Measurements from ENCODE around the gene C2orf76. TPM values are rescaled to one million over a fixed set of nuclear protein-coding genes. Genes with fewer than 3 reads are reported as not detected.
"Not testable (repeated sequence)": the region's sequence is repeated elsewhere in the genome, so short reads cannot be mapped to it uniquely, and the experiment has no call there.

C2orf76 gene
- total and polyA plus RNA-seq, 12 donors = 2.2 to 47.4 (median 16.9) TPM

DNA sequence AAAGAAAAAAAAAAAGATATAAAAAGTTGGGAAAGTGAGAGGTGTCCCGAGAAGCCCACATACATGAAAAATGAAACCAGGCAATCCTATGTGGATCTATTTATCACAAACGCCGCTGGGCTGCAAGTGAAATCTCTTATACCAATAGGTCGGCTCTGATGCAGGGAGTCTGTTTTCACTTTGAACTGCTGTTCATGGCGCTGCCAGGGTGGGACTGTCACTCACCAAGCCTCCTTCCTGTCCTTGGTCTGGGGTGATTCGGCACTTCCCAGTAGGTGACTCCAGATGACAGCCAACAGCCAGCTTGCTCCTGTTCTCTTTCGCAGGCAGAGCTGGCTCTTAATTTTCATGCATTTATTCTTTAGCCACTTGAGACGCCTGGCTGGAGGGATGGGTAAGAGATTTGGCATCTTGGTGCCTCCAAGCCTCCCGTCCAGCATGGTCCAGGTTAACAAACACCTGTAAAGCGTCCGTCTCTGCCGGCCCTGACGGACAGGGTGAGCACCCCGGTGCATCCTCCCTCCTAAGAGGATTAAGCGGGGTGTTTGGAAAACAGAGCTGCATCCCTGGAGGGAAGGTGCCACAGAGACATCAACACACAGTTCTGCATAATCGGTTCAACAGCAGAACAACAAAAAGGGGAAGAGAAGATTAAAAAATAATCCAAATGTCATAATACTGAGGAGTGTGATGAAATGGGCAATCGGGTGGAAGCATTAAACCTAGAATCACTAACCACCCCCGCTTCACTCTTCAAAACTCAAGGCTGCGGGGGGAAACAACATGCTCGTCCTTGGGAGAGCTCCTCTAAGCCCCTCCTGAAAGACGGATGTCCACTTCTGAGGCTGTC, 84.3 kb downstream of the C2orf76 start:
- 76 to 82% (median 80%) methylated on average over 12 to 21 of the region's 21 CpGs for WGBS, 4 donors
- H3K4me3 ChIP-seq = no peak overlapping the region
- intact Hi-C loops (cut with DNase I) = no loop called here
- no peak for TF ChIP-seq CTCF (IDR thresholded peaks at IDR 0.05)
- TF ChIP-seq POLR2A (IDR thresholded peaks at IDR 0.05) = no peak
- H3K27me3 ChIP-seq = no peaks in the 10 kb centered on the region
- H3K9me3 ChIP-seq (replicated peaks in 1 of 3) = no peaks in the 10 kb centered on the region
- H3K36me3 ChIP-seq (replicated peaks in 1 of 2) = no peaks in the 10 kb centered on the region
- H3K27ac ChIP-seq = peak overlapping the region in 3 of 5 donors; percentile 7 to 81 (median 41)
- no peak for DNase-seq
- H3K4me1 ChIP-seq (replicated peaks in 1 of 2) = no peaks in the 10 kb centered on the region

DNA sequence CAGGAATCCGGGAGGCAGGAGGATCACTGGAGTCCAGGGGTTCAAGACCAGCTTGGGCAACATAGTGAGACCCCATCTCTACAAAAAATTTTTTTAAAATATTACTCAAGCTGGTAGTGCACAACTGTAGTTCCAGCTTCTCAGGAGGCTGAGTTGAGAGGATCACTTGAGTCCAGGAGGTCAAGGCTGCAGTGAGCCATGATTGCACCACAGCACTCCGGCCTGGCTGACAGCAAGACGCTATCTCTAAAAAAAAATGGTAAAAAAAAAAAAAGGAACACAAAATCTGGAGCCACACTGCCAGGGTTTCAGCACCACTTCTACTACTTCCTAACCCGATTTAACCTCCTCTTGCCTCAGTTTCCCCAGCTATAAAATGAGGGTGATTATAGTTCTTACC, 86.0 kb downstream of the C2orf76 start:
- no peak for DNase-seq
- intact Hi-C loops (cut with DNase I) = no loop called here
- H3K9me3 ChIP-seq (replicated peaks in 1 of 3) = no peaks in the 10 kb centered on the region
- no peaks in the 10 kb centered on the region for H3K36me3 ChIP-seq (replicated peaks in 1 of 2)
- H3K4me3 ChIP-seq = no peak overlapping the region
- H3K27ac ChIP-seq = no peak overlapping the region
- no peaks in the 10 kb centered on the region for H3K27me3 ChIP-seq
- no peaks in the 10 kb centered on the region for H3K4me1 ChIP-seq (replicated peaks in 1 of 2)
- TF ChIP-seq CTCF (IDR thresholded peaks at IDR 0.05) = no peak
- TF ChIP-seq POLR2A (IDR thresholded peaks at IDR 0.05) = no peak
- 46 to 80% (median 61%) methylated on average over 4 of the region's 4 CpGs for WGBS, 4 donors

DNA sequence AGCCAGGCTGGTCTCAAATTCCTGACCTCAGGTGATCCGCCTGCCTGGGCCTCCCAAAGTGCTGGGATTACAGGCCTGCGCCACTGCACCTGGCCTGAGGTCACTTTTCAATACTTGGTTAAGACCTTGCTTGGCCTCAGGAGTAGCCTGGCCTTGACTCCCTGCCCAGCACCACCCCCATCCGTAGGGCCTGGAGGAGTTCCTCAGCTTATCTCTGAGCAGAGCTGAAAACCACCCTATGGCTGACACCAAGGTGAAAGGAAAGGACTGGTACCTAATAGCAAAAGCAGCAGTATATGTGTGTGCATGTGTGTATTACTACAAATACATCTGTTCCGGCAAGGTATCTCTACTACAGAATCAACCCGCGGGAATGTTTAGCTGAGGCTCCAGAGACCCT, 87.0 kb downstream of the C2orf76 start:
- H3K9me3 ChIP-seq (replicated peaks in 1 of 3) = no peaks in the 10 kb centered on the region
- no peaks in the 10 kb centered on the region for H3K27me3 ChIP-seq
- no peak for DNase-seq
- no peaks in the 10 kb centered on the region for H3K36me3 ChIP-seq (replicated peaks in 1 of 2)
- H3K4me3 ChIP-seq = no peak overlapping the region
- whole genome bisulfite sequencing, 4 donors = 83 to 93% (median 83%) methylated on average over 6 of the region's 6 CpGs
- no peaks in the 10 kb centered on the region for H3K4me1 ChIP-seq (replicated peaks in 1 of 2)
- H3K27ac ChIP-seq = no peak overlapping the region
- no peak for TF ChIP-seq CTCF (IDR thresholded peaks at IDR 0.05)
- no peak for TF ChIP-seq POLR2A (IDR thresholded peaks at IDR 0.05)
- intact Hi-C loops (cut with DNase I) = no loop called here

- TF ChIP-seq POLR2A (IDR thresholded peaks at IDR 0.05) (no peak), CTCF (IDR thresholded peaks at IDR 0.05) (no peak)
- no peak for DNase-seq
- 87 to 96% (median 93%) methylated on average over 6 of the region's 6 CpGs for WGBS, 4 donors
- Histone ChIP-seq H3K27me3 (no peaks in the 10 kb centered on the region), H3K36me3 (replicated peaks in 1 of 2) (no peaks in the 10 kb centered on the region), H3K4me1 (replicated peaks in 1 of 2) (no peaks in the 10 kb centered on the region), H3K27ac (no peak overlapping the region), H3K9me3 (replicated peaks in 1 of 3) (no peaks in the 10 kb centered on the region), H3K4me3 (no peak overlapping the region)
- intact Hi-C loops (cut with DNase I) = no loop called here
Observed at GRCh38 chr2:119278946-119279345, 87.7 kb downstream of the C2orf76 start.

GRCh38 chr2:119278385-119278784, 88.2 kb downstream of the C2orf76 start:
- H3K36me3 ChIP-seq (replicated peaks in 1 of 2); H3K27ac ChIP-seq; H3K9me3 ChIP-seq (replicated peaks in 1 of 3); H3K4me3 ChIP-seq; intact Hi-C loops (cut with DNase I); H3K4me1 ChIP-seq (replicated peaks in 1 of 2); H3K27me3 ChIP-seq: not testable (repeated sequence)
- WGBS, 4 donors = 88 to 95% (median 91%) methylated on average over 2 of the region's 2 CpGs
- peak in 1 of 7 donors; percentile 3 for DNase-seq

Measured in adrenal gland (tissue), 12 donors.